ENCODE measurements around the gene LGALSL.

LGALSL gene

GRCh38 chr2:64406407-64406774, 47.6 kb upstream of the LGALSL start:
- peaks cover 4% of the 10 kb centered on the region for H3K4me1 ChIP-seq (ENCODE audit: insufficient read depth, low read length, poor library complexity, severe bottlenecking)
- no peak overlapping the region for H3K4me3 ChIP-seq (ENCODE audit: low read length, poor library complexity, severe bottlenecking)
- peaks cover 9% of the 10 kb centered on the region for H3K27me3 ChIP-seq (ENCODE audit: insufficient read depth, low read length, poor library complexity, severe bottlenecking)
- H3K36me3 ChIP-seq (ENCODE audit: insufficient read depth, low read length) = no peaks in the 10 kb centered on the region
- H3K4me2 ChIP-seq (ENCODE audit: low read depth, low read length, poor library complexity, severe bottlenecking) = no peak overlapping the region
- H4K20me1 ChIP-seq (ENCODE audit: insufficient read depth, low read length, poor library complexity, severe bottlenecking) = no peaks in the 10 kb centered on the region
- H3K9me3 ChIP-seq (ENCODE audit: insufficient read depth, low read depth, low read length) = no peaks in the 10 kb centered on the region
- no peak for TF ChIP-seq CTCF (conservative IDR thresholded peaks at IDR 0.05; ENCODE audit: low read length)
- TF ChIP-seq EZH2phosphoT487 (IDR thresholded peaks at IDR 0.05; ENCODE audit: borderline replicate concordance) = no peak
- H2AFZ ChIP-seq (ENCODE audit: low read length) = no peak overlapping the region
- no peaks in the 10 kb centered on the region for H3K79me2 ChIP-seq (ENCODE audit: insufficient read depth, low read length)
- no peak overlapping the region for H3K9ac ChIP-seq (ENCODE audit: low read depth, low read length, poor library complexity, severe bottlenecking)
- H3K9me2 ChIP-seq (replicated peaks; ENCODE audit: low read depth, low read length) = no peaks in the 10 kb centered on the region
- no peaks in the 10 kb centered on the region for H3F3A ChIP-seq (ENCODE audit: low read depth)

- Histone ChIP-seq H3K27me3 (ENCODE audit: insufficient read depth, low read length, poor library complexity, severe bottlenecking) (peaks cover 9% of the 10 kb centered on the region), H3F3A (ENCODE audit: low read depth) (no peaks in the 10 kb centered on the region), H4K20me1 (ENCODE audit: insufficient read depth, low read length, poor library complexity, severe bottlenecking) (no peaks in the 10 kb centered on the region), H3K9me2 (replicated peaks; ENCODE audit: low read depth, low read length) (no peaks in the 10 kb centered on the region), H3K9me3 (ENCODE audit: insufficient read depth, low read depth, low read length) (no peaks in the 10 kb centered on the region), H3K4me2 (ENCODE audit: low read depth, low read length, poor library complexity, severe bottlenecking) (no peak overlapping the region), H3K4me1 (ENCODE audit: insufficient read depth, low read length, poor library complexity, severe bottlenecking) (peaks cover 4% of the 10 kb centered on the region), H3K36me3 (ENCODE audit: insufficient read depth, low read length) (no peaks in the 10 kb centered on the region), H3K9ac (ENCODE audit: low read depth, low read length, poor library complexity, severe bottlenecking) (no peak overlapping the region), H3K4me3 (ENCODE audit: low read length, poor library complexity, severe bottlenecking) (no peak overlapping the region), H3K79me2 (ENCODE audit: insufficient read depth, low read length) (no peaks in the 10 kb centered on the region), H2AFZ (ENCODE audit: low read length) (no peak overlapping the region)
- no peak for TF ChIP-seq EZH2phosphoT487 (IDR thresholded peaks at IDR 0.05; ENCODE audit: borderline replicate concordance)
- no peak for TF ChIP-seq CTCF (conservative IDR thresholded peaks at IDR 0.05; ENCODE audit: low read length)
Measured at GRCh38 chr2:64408031-64408430, 45.9 kb upstream of the LGALSL start.

GRCh38 chr2:64410671-64411070, 43.3 kb upstream of the LGALSL start:
- Histone ChIP-seq H3K36me3 (ENCODE audit: insufficient read depth, low read length) (no peaks in the 10 kb centered on the region), H3F3A (ENCODE audit: low read depth) (no peaks in the 10 kb centered on the region), H3K9ac (ENCODE audit: low read depth, low read length, poor library complexity, severe bottlenecking) (no peak overlapping the region), H3K4me1 (ENCODE audit: insufficient read depth, low read length, poor library complexity, severe bottlenecking) (no peaks in the 10 kb centered on the region), H2AFZ (ENCODE audit: low read length) (no peak overlapping the region), H3K27me3 (ENCODE audit: insufficient read depth, low read length, poor library complexity, severe bottlenecking) (peaks cover 9% of the 10 kb centered on the region), H3K9me3 (ENCODE audit: insufficient read depth, low read depth, low read length) (no peaks in the 10 kb centered on the region), H3K9me2 (replicated peaks; ENCODE audit: low read depth, low read length) (no peaks in the 10 kb centered on the region), H3K4me3 (ENCODE audit: low read length, poor library complexity, severe bottlenecking) (no peak overlapping the region), H3K79me2 (ENCODE audit: insufficient read depth, low read length) (no peaks in the 10 kb centered on the region), H4K20me1 (ENCODE audit: insufficient read depth, low read length, poor library complexity, severe bottlenecking) (no peaks in the 10 kb centered on the region), H3K4me2 (ENCODE audit: low read depth, low read length, poor library complexity, severe bottlenecking) (no peak overlapping the region)
- TF ChIP-seq EZH2phosphoT487 (IDR thresholded peaks at IDR 0.05; ENCODE audit: borderline replicate concordance) (no peak), CTCF (conservative IDR thresholded peaks at IDR 0.05; ENCODE audit: low read length) (no peak)

Data from Loucy (cell line).